GM23248 (cell line): ENCODE results near the gene CDHR3. TPM values are rescaled to one million over a fixed set of nuclear protein-coding genes. Genes with fewer than 3 reads are reported as not detected.
A peak's percentile ranks its signal among the peaks of the same experiment; 100 is the strongest.

ENCODE experiments used
- DNase-seq: peaks from one replicate; pipeline ENCODE4 v3.0.0-alpha.2; 2015
- H2AFZ ChIP-seq: fragments of 200-600 bp; sonication (generic); 2 replicates; pipeline ENCODE4 v1.6.1; 2016; ENCODE audit warnings: antibody characterized with exemption
- H3F3A ChIP-seq: fragments of 200-600 bp; sonication (generic); 2 replicates; pipeline ENCODE4 v1.6.1; 2016; ENCODE audit warnings: mild to moderate bottlenecking, antibody characterized with exemption, mixed run types; ENCODE audit not compliant: insufficient read depth
- H3K27ac ChIP-seq: fragments of 200-600 bp; sonication (generic); 2 replicates; pipeline ENCODE4 v1.5.1; 2016; ENCODE audit warnings: mild to moderate bottlenecking
- H3K27me3 ChIP-seq: fragments of 200-600 bp; sonication (generic); replicated peaks from 2 replicates; pipeline ENCODE4 v1.6.1; 2016; ENCODE audit warnings: mild to moderate bottlenecking; ENCODE audit not compliant: insufficient read depth
- H3K36me3 ChIP-seq: fragments of 200-600 bp; sonication (generic); 2 replicates; pipeline ENCODE4 v1.6.1; 2016; ENCODE audit warnings: low read depth, mild to moderate bottlenecking
- H3K4me1 ChIP-seq: fragments of 200-600 bp; sonication (generic); 2 replicates; pipeline ENCODE4 v1.6.1; 2016; ENCODE audit warnings: mild to moderate bottlenecking; ENCODE audit not compliant: insufficient read depth
- H3K4me2 ChIP-seq: fragments of 200-600 bp; sonication (generic); one replicate; pipeline ENCODE4 v1.6.1; 2016; ENCODE audit warnings: mild to moderate bottlenecking; ENCODE audit not compliant: unreplicated experiment
- H3K4me3 ChIP-seq: fragments of 200-600 bp; sonication (generic); 2 replicates; pipeline ENCODE4 v1.5.1; 2016; ENCODE audit warnings: mild to moderate bottlenecking
- H3K79me2 ChIP-seq: fragments of 200-600 bp; sonication (generic); 2 replicates; pipeline ENCODE4 v1.6.1; 2016; ENCODE audit warnings: mild to moderate bottlenecking; ENCODE audit not compliant: insufficient read depth
- H3K9ac ChIP-seq: fragments of 200-600 bp; sonication (generic); 2 replicates; pipeline ENCODE4 v1.6.1; 2016; ENCODE audit warnings: mild to moderate bottlenecking
- H3K9me2 ChIP-seq: fragments of 200-600 bp; sonication (generic); 2 replicates; pipeline ENCODE4 v1.6.1; 2016; ENCODE audit warnings: mixed run types, mild to moderate bottlenecking, moderate library complexity; ENCODE audit not compliant: insufficient read depth
- H3K9me3 ChIP-seq: fragments of 200-600 bp; sonication (generic); one replicate; pipeline ENCODE4 v1.6.1; 2017; ENCODE audit warnings: low read depth
- H4K20me1 ChIP-seq: fragments of 200-600 bp; sonication (generic); 2 replicates; pipeline ENCODE4 v1.6.0; 2016; ENCODE audit not compliant: insufficient read depth
- EZH2 ChIP-seq: fragments of 200-600 bp; sonication (generic); IDR thresholded peaks from 2 replicates; pipeline ENCODE4 v1.6.1; 2018; ENCODE audit warnings: antibody characterized with exemption, mild to moderate bottlenecking; ENCODE audit not compliant: insufficient read depth, poor library complexity, severe bottlenecking
- EZH2phosphoT487 ChIP-seq: fragments of 200-600 bp; sonication (generic); IDR thresholded peaks from 2 replicates; pipeline ENCODE4 v1.6.1; 2018; ENCODE audit warnings: antibody characterized with exemption, moderate library complexity, mild to moderate bottlenecking, low read depth; ENCODE audit not compliant: insufficient read depth
- WGBS, 2 experiments: methylation state at CpG; one replicate each; pipeline ENCODE4 v1.1.6; 2015 to 2017; ENCODE audit warnings: low lambda C conversion rate in 2 of 2, low coverage in 1 of 2; ENCODE audit errors: missing lambda C conversion rate in 2 of 2; 5-methylcytosine and 5-hydroxymethylcytosine counted together
- in situ Hi-C: fragments of 300-500 bp; cut with MboI; formaldehyde crosslinking; loops from 2 replicates; pipeline ENCODE4 v1.15.0; 2020
- polyA plus RNA-seq: library from polyadenylated mRNA; unstranded; fragments of >200 nt; fragmentation: Nextera tagmentation; extraction: Ambion mirVana; gene quantifications from 2 replicates; pipeline ENCODE4 v1.2.1, GENCODE V29; 2016
- total RNA-seq: library from RNA; depleted of rRNA; stranded (reverse); fragments of >200 nt; shearing (Covaris generic); gene quantifications from 2 replicates; pipeline ENCODE4 v1.2.3, GENCODE V29; 2014

Gene CDHR3
- total and polyA plus RNA-seq, 2 experiments from 2014 or later, result 2.6 to 3.6 TPM

DNA sequence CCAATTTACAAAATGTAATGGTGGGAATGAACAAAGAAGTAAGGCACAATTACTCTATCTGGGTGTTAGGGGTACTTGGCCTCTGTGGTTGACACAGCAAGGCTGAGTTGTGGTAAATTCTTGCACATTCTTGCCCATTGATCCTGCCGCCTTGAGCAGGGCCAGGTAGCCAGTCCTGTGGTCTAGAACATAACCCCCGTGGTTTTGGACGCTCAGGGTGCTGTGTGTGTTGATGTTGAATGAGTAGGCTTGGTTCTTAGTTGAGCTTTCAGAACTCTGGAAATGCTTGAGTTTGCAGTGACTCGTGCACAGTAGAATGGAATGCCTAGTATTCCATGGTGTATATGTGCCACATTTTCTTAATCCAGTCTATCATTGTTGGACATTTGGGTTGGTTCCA lies 42.3 kb upstream of the CDHR3 start:
- H2AFZ ChIP-seq, result no peak overlapping the region
- no peaks in the 10 kb centered on the region for H3K9me3 ChIP-seq
- H4K20me1 ChIP-seq, result no peaks in the 10 kb centered on the region
- H3K27ac ChIP-seq, result no peak overlapping the region
- H3K4me1 ChIP-seq, result peaks cover 15% of the 10 kb centered on the region
- H3K4me3 ChIP-seq, result no peak overlapping the region
- TF ChIP-seq EZH2phosphoT487, result no peak
- TF ChIP-seq EZH2, result no peak
- H3K9me2 ChIP-seq, result no peaks in the 10 kb centered on the region
- peak; percentile 24 for DNase-seq
- H3K9ac ChIP-seq, result no peak overlapping the region
- H3K36me3 ChIP-seq, result no peaks in the 10 kb centered on the region
- 83 to 86% methylated on average over 4 of the region's 4 CpGs for WGBS, 2 experiments
- H3K79me2 ChIP-seq, result no peaks in the 10 kb centered on the region
- in situ Hi-C loops, result no loop called here
- no peak overlapping the region for H3K4me2 ChIP-seq
- no peaks in the 10 kb centered on the region for H3K27me3 ChIP-seq
- no peaks in the 10 kb centered on the region for H3F3A ChIP-seq

- H3K9ac ChIP-seq, result no peak overlapping the region
- no peaks in the 10 kb centered on the region for H4K20me1 ChIP-seq
- H3K9me3 ChIP-seq, result no peaks in the 10 kb centered on the region
- no peaks in the 10 kb centered on the region for H3K27me3 ChIP-seq
- in situ Hi-C loops, result no loop called here
- peaks cover 7% of the 10 kb centered on the region for H3K4me1 ChIP-seq
- H3K79me2 ChIP-seq, result no peaks in the 10 kb centered on the region
- WGBS, 2 experiments, result 93 to 96% methylated on average over 1 of the region's 1 CpG
- H2AFZ ChIP-seq, result no peak overlapping the region
- H3K36me3 ChIP-seq, result no peaks in the 10 kb centered on the region
- TF ChIP-seq EZH2phosphoT487, result no peak
- TF ChIP-seq EZH2, result no peak
- no peaks in the 10 kb centered on the region for H3K9me2 ChIP-seq
- DNase-seq, result no peak
- H3K4me2 ChIP-seq, result no peak overlapping the region
- no peak overlapping the region for H3K27ac ChIP-seq
- no peaks in the 10 kb centered on the region for H3F3A ChIP-seq
- H3K4me3 ChIP-seq, result no peak overlapping the region
Observed at GRCh38 chr7:105924945-105925344, 38.1 kb upstream of the CDHR3 start.

DNA sequence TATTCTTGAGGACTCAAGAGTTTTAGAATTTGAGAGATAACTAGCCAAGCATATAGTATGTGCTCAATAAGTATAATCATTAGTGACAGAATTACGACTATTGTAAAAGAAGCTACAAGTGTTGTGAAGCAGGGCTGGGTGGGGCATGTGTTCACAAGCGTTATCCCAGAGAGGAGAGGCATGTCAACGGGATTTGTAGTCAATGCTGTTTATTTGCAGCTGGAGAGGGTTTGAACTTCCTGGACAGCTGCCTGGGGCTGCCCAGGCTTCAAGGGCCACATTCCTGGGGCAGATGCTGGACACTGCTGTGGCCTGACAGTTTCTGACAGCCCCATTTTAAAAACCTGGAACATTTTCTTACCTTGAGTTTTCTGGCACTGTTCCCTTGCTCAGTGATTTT lies 36.9 kb upstream of the CDHR3 start:
- H3K4me3 ChIP-seq, result no peak overlapping the region
- no peaks in the 10 kb centered on the region for H4K20me1 ChIP-seq
- H2AFZ ChIP-seq, result no peak overlapping the region
- WGBS, 2 experiments, result 53 to 54% methylated on average over 3 of the region's 3 CpGs
- peaks cover 2% of the 10 kb centered on the region; the same call in 1 of the 2 replicates for H3F3A ChIP-seq
- in situ Hi-C loops, result no loop called here
- H3K27me3 ChIP-seq, result no peaks in the 10 kb centered on the region
- no peaks in the 10 kb centered on the region for H3K9me2 ChIP-seq
- DNase-seq, result no peak
- no peaks in the 10 kb centered on the region for H3K79me2 ChIP-seq
- peaks cover 7% of the 10 kb centered on the region; the same call in 1 of the 2 replicates for H3K4me1 ChIP-seq
- no peaks in the 10 kb centered on the region for H3K9me3 ChIP-seq
- no peak for TF ChIP-seq EZH2
- TF ChIP-seq EZH2phosphoT487, result no peak
- H3K4me2 ChIP-seq, result no peak overlapping the region
- H3K9ac ChIP-seq, result no peak overlapping the region
- no peak overlapping the region for H3K27ac ChIP-seq
- H3K36me3 ChIP-seq, result no peaks in the 10 kb centered on the region

DNA sequence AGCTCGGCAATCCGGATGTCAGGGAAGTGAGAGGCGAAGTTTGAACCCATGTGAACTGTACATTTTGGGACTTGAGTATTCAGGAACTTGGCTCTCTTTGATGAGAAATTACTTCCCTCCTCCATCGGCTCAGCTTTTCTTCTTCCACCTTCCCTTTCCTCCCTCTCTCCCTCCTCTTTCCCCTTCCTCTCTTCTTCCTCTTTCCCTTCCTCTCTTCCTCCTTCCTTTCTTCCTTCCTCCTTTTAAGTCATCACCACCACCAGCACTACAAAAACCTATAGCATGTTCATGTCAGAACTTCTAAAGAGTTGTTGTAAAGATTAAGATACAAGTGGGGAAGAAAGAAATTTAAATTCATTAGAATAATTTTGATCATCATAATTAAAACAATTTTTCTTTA lies 31.9 kb upstream of the CDHR3 start:
- H3K9me2 ChIP-seq, result no peaks in the 10 kb centered on the region
- no peak overlapping the region for H3K27ac ChIP-seq
- 88 to 95% methylated on average over 4 of the region's 4 CpGs for WGBS, 2 experiments
- peaks cover 21% of the 10 kb centered on the region for H3K4me1 ChIP-seq
- H4K20me1 ChIP-seq, result no peaks in the 10 kb centered on the region
- H3K9me3 ChIP-seq, result no peaks in the 10 kb centered on the region
- in situ Hi-C loops, result no loop called here
- H3K9ac ChIP-seq, result no peak overlapping the region
- no peak overlapping the region for H3K4me2 ChIP-seq
- TF ChIP-seq EZH2 (no peak), EZH2phosphoT487 (no peak)
- H2AFZ ChIP-seq, result no peak overlapping the region
- DNase-seq, result no peak
- no peaks in the 10 kb centered on the region for H3K79me2 ChIP-seq
- H3K4me3 ChIP-seq, result no peak overlapping the region
- peaks cover 30% of the 10 kb centered on the region for H3F3A ChIP-seq
- H3K27me3 ChIP-seq, result no peaks in the 10 kb centered on the region
- H3K36me3 ChIP-seq, result no peaks in the 10 kb centered on the region

DNA sequence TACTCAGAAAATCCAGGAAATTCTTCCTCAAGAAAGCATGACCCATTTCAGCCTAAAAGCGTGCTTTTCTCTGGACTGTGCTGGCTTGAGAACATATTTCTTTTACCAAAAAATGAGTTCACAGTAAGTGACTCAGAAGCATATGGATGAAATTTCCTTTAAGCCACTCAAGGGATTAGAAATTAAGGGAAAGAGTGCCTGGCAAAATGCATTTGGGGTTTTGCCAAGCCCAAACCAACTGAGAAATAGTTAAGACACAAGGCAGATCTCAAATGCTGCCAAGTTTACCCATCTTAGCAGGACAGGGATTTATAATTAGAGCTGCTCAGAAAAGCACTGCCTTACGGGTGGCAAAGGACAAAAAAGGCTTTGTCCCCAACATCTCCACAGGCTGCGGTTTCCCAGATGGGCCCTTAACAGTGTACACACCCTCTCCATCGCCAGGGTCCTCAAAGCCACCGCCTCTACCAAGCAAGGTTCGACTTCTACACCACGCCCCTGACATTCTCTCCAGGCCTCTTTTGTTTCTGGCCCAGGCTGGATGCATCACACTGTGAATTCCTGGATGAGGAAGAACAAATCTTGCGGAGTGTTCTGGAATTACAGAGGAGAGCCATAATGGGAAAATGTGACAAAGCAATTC lies 30.1 kb upstream of the CDHR3 start:
- Histone ChIP-seq H3K9ac (peak overlapping the region; percentile 70), H3K9me3 (no peaks in the 10 kb centered on the region), H2AFZ (peak overlapping the region; percentile 57), H3K4me1 (peaks cover 21% of the 10 kb centered on the region), H3F3A (peaks cover 30% of the 10 kb centered on the region), H3K4me2 (peak overlapping the region; percentile 78), H3K9me2 (no peaks in the 10 kb centered on the region), H3K36me3 (no peaks in the 10 kb centered on the region), H3K4me3 (peak overlapping the region; percentile 42), H3K27ac (peak overlapping the region; percentile 91), H4K20me1 (no peaks in the 10 kb centered on the region), H3K79me2 (no peaks in the 10 kb centered on the region), H3K27me3 (no peaks in the 10 kb centered on the region)
- in situ Hi-C loops, result no loop called here
- TF ChIP-seq EZH2phosphoT487, result no peak
- no peak for TF ChIP-seq EZH2
- 1 to 3% methylated on average over 8 of the region's 8 CpGs for WGBS, 2 experiments
- DNase-seq, result peak; percentile 92
